NCI-H2171 (cell line): ENCODE data around the gene TMEM106A.
"Not testable (repeated sequence)": the region's sequence is repeated elsewhere in the genome, so short reads cannot be mapped to it uniquely, and the experiment has no call there.

Experiments
- DNase-seq: peaks from one replicate; lab custom pipeline; 2025; lab: John Stamatoyannopoulos, UW

The TMEM106A gene

DNA sequence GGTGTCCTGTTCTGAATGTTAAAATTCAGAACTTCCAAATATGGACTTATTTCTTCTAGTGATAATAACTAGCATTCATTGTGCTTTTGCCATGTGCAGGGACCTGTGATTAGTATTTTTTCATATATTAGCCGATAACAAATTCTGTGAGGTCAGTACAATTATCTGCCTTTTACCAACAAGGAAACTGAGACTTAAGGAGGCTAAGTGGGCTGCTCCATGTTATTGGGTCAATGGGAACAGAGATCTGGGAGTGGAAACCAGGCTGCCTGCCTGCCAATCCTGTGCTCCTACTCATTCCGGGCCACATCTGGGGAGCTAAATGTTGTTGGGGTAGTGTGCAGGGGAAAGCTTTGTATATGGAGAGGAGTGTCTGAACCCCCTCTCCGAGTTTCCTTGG, 3.7 kb downstream of the TMEM106A start:
- no peak for DNase-seq

- DNase-seq = no peak
These were observed 4.7 kb downstream of the TMEM106A start for GRCh38 chr17:43216369-43216761.

- no peak for DNase-seq
These were observed 5.3 kb downstream of the TMEM106A start for GRCh38 chr17:43216762-43217613.

DNA sequence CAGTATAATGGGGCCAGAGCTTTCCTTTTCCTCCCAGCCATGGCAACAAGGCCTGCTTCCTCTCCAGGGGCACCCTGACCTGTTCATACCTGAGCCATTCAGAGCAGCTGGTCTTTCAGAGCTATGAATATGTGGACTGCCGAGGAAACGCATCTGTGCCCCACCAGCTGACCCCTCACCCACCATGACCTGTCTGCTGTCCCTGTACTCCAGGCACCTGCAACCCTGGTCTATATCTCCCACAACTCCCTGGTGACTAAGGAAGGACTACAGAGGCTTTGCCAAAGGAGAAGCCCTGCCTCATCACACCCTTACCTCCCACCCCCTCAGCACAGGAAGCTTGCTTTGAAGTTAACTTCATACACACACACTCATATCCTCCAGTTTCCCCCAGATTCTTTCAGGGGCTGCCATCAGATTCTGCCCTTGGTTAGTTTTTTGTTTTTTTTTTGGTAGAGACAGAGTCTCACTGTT, 6.0 kb downstream of the TMEM106A start:
- DNase-seq = no peak

- no peak for DNase-seq
These were observed 7.3 kb downstream of the TMEM106A start for GRCh38 chr17:43219001-43219400.

DNA sequence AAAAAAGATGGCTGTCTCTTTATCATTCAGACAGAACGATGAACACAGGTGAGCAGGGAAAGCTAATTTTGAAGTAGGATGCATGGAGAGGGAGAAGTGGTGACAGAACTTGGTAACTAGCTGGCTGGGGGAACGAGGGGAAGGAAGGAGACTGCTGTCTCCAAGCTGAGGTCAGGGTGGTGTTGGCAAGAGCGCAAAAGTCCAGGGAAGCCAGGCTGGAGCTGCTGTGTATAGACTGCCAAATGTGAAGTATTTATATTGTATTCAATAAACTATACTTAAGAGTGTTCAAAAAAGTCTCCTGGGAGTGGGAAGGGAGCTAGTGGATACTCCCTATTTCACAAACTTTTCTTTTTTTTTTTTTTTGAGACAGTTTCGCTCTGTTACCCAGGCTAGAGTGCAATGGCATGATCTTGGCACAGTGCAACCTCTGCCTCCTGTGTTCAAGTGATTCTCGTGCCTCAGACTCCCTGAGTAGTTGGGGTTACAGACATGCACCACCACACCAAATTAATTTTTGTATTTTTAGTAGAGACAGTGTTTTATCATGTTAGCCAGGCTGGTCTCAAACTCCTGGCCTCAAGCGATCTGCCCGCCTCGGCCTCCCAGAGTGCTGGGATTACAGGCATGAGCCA, 8.2 kb downstream of the TMEM106A start:
- DNase-seq = no peak

DNA sequence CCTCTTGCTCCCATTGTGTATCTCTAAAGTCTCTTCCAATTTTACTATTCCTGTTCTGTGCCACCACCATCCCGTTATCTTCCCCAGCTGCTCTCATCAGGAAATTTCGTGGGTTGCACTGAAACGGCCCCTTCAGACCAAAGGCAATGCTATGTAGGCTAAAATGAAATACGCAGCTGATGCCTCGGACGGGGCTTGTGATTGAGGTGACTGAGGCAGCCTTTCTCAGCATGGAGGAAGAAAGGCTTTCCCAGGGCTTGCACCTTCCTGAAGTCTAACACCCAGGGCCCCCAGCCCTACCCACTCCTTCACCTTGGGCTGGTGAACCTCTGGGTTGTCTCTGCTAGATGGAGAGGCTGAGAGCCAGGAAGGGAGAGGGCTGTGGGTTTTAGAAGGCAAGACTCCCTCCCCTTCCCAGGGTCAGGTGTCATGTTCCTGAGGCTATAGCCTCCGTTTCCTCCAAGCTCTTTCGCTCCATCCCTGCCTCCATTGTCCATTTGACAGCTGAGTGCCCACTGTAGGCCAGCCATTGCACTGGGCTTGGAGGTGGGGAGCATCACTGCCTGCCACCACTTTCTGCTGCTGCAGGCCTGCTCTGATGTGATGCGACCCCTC, 8.9 kb downstream of the TMEM106A start:
- DNase-seq = no peak

DNA sequence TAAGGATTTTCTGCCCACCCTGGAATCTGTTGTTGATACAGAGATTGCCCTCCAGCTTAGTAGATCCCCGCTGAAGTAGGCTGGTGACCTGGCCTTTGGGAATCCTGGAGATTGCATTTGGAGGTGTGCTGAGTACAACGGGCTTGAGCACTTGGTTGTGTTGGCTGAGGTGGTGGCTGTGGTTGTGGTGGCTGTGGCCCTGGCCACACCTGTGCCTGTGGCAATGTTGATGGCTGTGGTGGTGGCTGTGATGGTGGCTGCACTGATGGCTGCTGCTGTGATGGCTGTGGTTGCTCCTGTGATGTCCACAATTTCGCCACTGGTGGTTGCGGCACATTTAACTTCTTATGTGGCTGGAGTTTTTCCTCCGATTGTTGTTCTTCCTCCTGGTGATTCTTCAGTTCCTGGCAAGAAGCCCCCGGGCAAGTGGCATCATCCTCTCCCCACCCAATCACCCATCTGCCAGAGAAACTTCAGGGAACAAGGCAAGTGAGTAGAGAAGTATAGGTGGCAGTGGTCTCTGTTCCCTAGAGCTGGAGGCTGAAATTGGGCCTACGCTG, 12.6 kb downstream of the TMEM106A start:
- no peak for DNase-seq

DNA sequence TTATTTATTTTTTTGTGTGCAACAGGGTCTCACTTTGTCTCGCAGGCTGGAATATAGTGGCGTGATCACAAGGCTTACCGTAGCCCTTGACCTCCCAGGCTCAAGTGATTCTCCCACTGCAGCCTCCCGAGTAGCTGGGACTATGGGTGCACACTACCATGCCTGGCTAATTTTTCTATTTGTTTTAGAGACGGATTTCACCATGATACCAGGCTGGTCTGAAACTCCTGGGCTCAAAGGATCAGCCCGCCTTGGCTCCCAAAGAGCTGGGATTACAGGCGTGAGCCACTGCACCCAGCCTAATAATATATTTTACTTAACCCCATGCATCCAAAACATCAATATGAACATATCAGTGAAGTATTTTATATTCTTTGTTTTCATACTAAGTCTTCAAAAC, 14.7 kb downstream of the TMEM106A start:
- DNase-seq = no peak

GRCh38 chr17:43228020-43228782, 16.5 kb downstream of the TMEM106A start, which contains the start of gene CCDC200:
Gene CCDC200 (minus strand): TSS chr17:43228623. CDS start chr17:43228554, 69 bp downstream.
- not testable (repeated sequence) for DNase-seq

- DNase-seq = not testable (repeated sequence)
These were observed 19.7 kb downstream of the TMEM106A start for GRCh38 chr17:43231205-43232020.

DNA sequence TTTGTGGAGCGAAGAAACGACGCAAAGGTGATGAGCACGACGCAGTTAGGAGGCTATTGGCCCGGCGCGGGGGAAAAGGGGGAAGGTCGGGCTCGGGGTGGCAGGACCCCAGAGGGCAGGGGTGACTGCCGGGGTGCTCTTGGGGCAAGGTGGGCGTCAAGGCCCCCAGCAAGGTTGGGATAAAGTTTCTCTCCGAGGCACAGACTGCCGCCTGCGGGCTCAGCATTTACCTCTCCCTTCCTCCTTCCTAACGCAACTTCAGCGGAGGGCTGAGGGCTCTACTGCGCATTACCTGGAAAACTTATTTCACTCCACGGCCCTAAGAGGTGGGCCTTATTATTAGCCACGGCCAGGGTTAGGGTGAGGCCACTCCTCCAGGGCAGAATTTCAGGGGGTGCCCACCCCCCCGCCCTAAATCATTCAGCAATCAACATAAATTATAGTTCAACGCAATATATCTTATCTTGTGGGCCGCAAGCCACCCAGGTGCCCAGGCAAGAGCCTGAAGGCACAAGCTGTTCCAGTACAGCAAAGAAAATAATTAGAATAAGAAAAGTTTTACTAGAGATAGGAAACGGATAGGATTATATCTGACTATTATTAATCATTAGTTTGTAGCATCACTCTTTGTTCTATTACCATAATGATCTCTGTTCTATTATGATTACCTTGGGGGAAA, 20.5 kb downstream of the TMEM106A start:
- not testable (repeated sequence) for DNase-seq

DNA sequence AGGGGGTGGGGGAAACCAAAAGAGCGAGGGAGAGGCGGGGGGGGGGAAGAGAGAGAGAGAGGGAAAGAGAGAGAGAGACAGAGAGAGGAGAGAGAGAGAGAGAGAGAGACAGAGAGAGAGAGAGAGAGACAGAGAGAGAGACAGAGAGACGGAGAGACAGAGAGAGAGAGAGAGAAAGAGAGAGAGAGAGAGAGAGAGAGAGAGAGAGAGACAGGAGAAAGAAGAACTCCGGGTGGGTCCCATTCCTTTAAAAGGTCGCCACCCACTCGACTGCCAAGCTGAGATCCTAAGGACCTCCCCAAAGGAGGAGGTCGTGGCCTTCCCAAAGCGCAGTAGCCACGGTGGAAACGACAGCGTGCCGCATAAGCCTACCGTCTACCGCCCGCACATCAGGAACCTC, 21.6 kb downstream of the TMEM106A start:
- not testable (repeated sequence) for DNase-seq

DNA sequence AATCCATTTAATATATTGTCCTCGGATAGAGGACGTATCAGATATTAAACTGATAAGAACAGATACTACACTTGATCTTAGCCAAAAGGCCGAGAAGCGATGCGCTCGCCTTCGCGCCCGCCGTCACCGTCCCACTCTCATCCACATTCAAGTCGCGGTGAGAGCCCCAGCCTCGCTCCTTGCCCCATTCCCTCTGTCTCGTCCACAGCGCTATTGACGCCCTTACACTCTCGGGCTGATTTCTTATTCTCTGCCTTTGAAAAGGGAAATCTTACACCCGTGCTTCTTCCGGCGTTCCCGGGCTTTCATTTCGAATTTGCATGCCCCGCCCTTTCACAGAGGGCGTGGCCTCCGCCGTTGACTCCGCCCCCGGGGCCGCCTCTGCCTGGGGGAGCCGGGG, 22.2 kb downstream of the TMEM106A start, which contains the start of gene RNU2-1:
RNU2-1 (minus strand) TSS at position 101 of the 400 bp plus-strand sequence.
- DNase-seq = not testable (repeated sequence)

DNA sequence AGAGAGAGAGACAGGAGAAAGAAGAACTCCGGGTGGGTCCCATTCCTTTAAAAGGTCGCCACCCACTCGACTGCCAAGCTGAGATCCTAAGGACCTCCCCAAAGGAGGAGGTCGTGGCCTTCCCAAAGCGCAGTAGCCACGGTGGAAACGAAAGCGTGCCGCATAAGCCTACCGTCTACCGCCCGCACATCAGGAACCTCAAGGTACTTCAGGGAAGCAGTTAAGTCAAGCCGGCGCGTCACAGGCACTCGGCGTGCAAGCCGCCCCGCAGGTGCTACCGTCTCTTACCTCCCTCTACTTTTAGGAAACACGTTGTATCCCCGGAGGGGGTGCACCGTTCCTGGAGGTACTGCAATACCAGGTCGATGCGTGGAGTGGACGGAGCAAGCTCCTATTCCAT, 27.9 kb downstream of the TMEM106A start:
- DNase-seq = not testable (repeated sequence)

GRCh38 chr17:43240596-43241352, 29.1 kb downstream of the TMEM106A start:
- not testable (repeated sequence) for DNase-seq

DNA sequence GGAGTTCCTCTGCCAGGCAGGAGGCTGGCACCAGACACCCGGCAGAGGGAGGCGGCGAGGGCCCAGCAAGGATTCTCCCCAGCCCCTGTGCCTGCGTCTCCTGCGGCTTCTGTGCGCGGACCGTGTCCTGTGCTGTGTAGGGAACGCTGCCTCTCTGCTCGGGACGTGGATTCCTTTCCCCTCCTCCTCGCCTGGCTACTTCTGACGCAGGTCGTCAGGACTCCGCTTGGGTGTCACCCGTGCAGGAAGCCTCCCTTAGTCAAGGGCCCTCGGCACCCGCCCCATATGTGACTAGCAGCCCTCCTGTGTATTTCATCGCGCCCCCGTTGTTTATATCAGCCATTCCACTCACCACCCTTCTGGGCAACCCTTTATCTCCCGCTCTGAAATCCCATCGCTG, 34.8 kb downstream of the TMEM106A start:
- not testable (repeated sequence) for DNase-seq
